ENCODE results near the gene WDFY3.

DNA sequence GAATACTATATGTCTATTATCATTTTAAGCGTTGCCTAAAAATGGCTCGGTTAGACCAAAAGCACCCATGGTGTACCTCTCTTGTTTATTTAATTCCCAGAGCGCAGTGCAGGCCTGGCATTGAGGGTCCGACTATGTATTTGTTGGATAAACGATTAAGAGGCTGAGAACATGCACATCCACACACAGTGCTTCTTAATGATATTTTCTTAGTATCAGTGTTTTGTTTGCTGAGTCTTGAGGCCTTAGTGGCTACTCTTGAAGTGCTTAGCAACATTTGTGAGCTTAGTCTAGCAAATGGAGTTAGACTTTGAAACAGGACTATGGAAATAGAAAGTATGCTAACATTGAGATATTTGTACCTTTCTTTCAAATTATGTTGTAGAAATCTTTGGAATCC, 339.8 kb downstream of the WDFY3 start:
- TF ChIP-seq POLR2A (IDR thresholded peaks at IDR 0.05) (no peak), CTCF (IDR thresholded peaks at IDR 0.05) (no peak), POLR2AphosphoS5 (IDR thresholded peaks at IDR 0.05) (no peak), EP300 (IDR thresholded peaks at IDR 0.05) (no peak)

All from suprapubic skin (tissue), 4 donors.